Amygdala (tissue), 56 donors: ENCODE data around the gene ALDH1A2.

Source experiments
- DNase-seq, 56 donors: peaks; one replicate each; lab custom pipeline; 2025; lab: John Stamatoyannopoulos, UW

Gene ALDH1A2

GRCh38 chr15:57915827-57916531 is 149.5 kb downstream of the ALDH1A2 start:
- DNase-seq, result no peak

DNA sequence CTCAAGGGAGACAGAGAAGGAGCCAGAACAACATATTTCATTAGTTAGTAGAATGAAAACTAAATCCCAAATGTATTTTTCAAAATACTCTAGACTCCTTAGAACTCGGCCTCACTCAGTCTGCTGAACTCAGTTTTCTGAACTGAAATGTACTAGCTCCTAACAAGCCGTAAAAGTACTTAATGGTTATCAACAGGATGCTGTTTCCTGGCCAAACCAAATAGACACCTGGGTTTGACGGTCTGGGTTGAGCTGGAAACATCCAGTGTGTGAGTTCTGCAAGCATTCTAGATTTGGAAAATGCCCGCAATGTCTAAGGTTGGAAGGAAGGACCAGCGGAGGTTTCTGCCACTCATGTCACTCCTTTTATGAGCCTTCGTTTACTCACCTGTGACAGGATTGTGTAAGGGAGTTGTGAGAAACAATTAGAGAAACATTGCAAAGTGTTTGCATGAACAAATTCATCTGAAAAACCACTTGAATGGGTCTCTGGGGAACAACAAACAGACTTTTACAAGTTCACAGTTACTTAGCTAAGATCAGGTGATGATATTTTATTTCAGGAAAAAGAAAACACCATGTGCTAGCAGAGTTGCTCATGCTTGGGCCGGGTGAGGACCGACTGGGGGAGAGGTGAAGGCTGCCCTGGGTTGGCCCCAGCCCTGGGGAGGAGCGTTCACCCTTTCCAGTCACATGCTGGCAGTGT is 151.0 kb downstream of the ALDH1A2 start:
- no peak for DNase-seq

- DNase-seq, result no peak
These were observed 154.3 kb downstream of the ALDH1A2 start for GRCh38 chr15:57911247-57911646.

DNA sequence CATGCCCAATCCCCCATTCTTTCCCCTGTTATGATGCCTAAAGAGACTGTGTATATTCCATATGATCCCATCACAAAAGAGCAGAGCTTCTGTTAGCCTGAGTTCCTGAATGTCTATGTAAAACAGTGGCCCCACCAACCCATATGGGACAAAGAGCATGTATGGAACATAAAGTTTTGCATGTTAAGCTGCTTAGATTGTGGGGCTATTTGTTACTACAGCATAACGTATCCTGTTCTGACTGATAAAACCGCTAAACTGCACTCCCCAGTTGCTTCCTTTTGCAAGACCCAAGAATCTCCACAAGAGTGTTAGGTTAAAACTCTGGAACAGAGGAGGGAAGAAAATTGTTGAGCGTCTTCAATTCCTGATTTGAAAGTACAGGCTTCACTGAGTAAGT is 154.8 kb downstream of the ALDH1A2 start:
- DNase-seq, result no peak

DNA sequence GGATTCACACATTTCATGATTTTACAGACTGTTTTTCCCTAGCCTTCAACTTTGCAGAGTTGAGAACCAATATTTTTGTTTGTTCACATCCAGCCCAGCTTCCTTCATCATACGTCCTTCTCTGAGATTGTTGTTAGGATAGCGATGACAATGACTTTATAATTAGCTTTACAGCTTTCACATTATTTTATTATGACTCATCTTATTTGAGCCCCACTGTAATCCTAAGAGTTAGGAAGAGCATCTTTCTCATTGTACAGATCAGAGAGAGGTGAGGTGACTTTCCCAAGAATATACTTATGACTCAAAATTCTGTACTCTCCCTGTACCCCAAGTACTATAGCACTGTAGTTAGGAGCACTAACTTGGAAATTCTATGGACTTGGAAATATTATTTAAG is 156.1 kb downstream of the ALDH1A2 start:
- no peak for DNase-seq

DNA sequence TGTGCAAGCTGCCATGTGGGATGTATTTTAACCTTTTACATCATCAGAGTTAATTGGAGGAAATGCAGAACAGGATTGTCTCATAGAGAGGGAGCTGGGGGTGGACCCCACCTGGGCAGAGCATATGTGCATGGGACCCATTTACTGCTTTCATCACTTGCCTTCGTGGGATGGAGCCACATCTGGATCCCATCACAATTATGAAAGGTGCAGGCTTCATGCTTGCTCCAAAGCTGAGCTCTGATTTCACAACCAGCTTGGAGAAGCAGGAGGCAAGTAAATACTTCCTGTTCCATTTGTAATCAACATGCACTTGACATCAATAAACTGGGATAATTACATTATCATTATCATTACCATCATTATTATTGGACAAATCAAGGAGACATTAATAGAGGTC is 161.9 kb downstream of the ALDH1A2 start:
- no peak for DNase-seq
